ENCODE results near the gene UNC5C. TPM values are rescaled to one million over a fixed set of nuclear protein-coding genes. Genes with fewer than 3 reads are reported as not detected.

Gene UNC5C
- total and polyA plus RNA-seq, 2 of the 8 experiments (the other 6 are each of a cell fraction or from before 2014, with no cell fraction given) = 0.30 to 1.3 TPM

- Histone ChIP-seq H2BK12ac (ENCODE audit: low read depth, low read length) (no peak overlapping the region), H4K5ac (ENCODE audit: insufficient read length, low read depth, low read length) (no peak overlapping the region), H4K91ac (replicated peaks; ENCODE audit: insufficient read length, low read length) (no peak overlapping the region), H3K56ac (replicated peaks; ENCODE audit: insufficient read length, low read depth, low read length) (no peak overlapping the region), H2AFZ (ENCODE audit: low read length) (no peak overlapping the region), H4K8ac (ENCODE audit: extremely low read depth, insufficient read depth, low read length) (no peak overlapping the region), H2BK20ac (ENCODE audit: low read length) (no peak overlapping the region), H2AK5ac (ENCODE audit: low read depth, low read length) (no peak overlapping the region), H3K4ac (replicated peaks; ENCODE audit: insufficient read length, low read depth, low read length) (no peak overlapping the region), H3K36me3 (ENCODE audit: control insufficient read depth in 2 of 4, insufficient read depth in 4 of 4, low read length in 3 of 4) (no peaks in the 10 kb centered on the region), H3K4me3 (ENCODE audit: extremely low read depth in 1 of 4, insufficient read depth in 2 of 4, low read depth in 3 of 4, low read length in 4 of 4) (no peak overlapping the region), H3K23ac (ENCODE audit: insufficient read length) (no peak overlapping the region), H2BK15ac (ENCODE audit: low read length) (no peak overlapping the region), H3K14ac (ENCODE audit: insufficient read length) (no peak overlapping the region), H2BK5ac (ENCODE audit: low read depth, low read length) (no peak overlapping the region), H3K9ac (replicated peaks in 1 of 4; ENCODE audit: extremely low read depth in 1 of 4, low read depth in 3 of 4, low read length in 3 of 4) (no peak overlapping the region), H4K20me1 (replicated peaks in 1 of 2; ENCODE audit: control insufficient read depth in 1 of 2, insufficient read depth in 2 of 2, low read length in 2 of 2) (no peaks in the 10 kb centered on the region), H3K23me2 (ENCODE audit: low read depth, low read length) (no peaks in the 10 kb centered on the region), H3K4me1 (replicated peaks in 1 of 4; ENCODE audit: control insufficient read depth in 3 of 4, insufficient read depth in 4 of 4, low read length in 3 of 4) (peaks cover 0 to 3% (median 1%) of the 10 kb centered on the region in 4 experiments; a peak in 4 of 7 replicates), H3K27me3 (replicated peaks in 1 of 4; ENCODE audit: control insufficient read depth in 3 of 4, extremely low read depth in 1 of 4, insufficient read depth in 3 of 4, low read length in 3 of 4) (no peaks in the 10 kb centered on the region), H3K79me2 (ENCODE audit: control insufficient read depth in 1 of 2, insufficient read depth in 2 of 2, low read length in 2 of 2) (no peaks in the 10 kb centered on the region), H2BK120ac (replicated peaks; ENCODE audit: low read depth, low read length) (no peak overlapping the region), H3K4me2 (ENCODE audit: insufficient read depth in 1 of 2, low read depth in 2 of 2, low read length in 2 of 2) (no peak overlapping the region), H3K18ac (ENCODE audit: extremely low read depth, low read length) (no peak overlapping the region), H3K9me3 (ENCODE audit: insufficient read depth in 2 of 2, low read depth in 1 of 2, low read length in 1 of 2) (no peaks in the 10 kb centered on the region), H3K79me1 (ENCODE audit: low read depth, low read length) (no peaks in the 10 kb centered on the region), H3K27ac (ENCODE audit: low read depth, low read length) (no peak overlapping the region)
- ChIA-PET POLR2A (ENCODE audit: partially characterized antibody) (no interaction called here), CTCF (ENCODE audit: partially characterized antibody) (interaction anchor here (0.6 to 1.6 kb wide), 11 partner anchors 8 to 1365 kb away, joined by 3 to 9 read pairs (median 3); no protein-coding TSS in a partner anchor)
- no peak for TF ChIP-seq POU5F1 (IDR thresholded peaks at IDR 0.05; ENCODE audit: low read depth, low read length)
- TF ChIP-seq JUN (IDR thresholded peaks at IDR 0.05; ENCODE audit: low read depth, low read length) = no peak
- TF ChIP-seq GTF2F1 (IDR thresholded peaks at IDR 0.05; ENCODE audit: borderline replicate concordance, low read depth, low read length) = no peak
- TF ChIP-seq NRF1 (IDR thresholded peaks at IDR 0.05; ENCODE audit: low read depth, low read length) = no peak
- TF ChIP-seq KDM5A (IDR thresholded peaks at IDR 0.05; ENCODE audit: low read length) = no peak
- TF ChIP-seq, protein P1, sequence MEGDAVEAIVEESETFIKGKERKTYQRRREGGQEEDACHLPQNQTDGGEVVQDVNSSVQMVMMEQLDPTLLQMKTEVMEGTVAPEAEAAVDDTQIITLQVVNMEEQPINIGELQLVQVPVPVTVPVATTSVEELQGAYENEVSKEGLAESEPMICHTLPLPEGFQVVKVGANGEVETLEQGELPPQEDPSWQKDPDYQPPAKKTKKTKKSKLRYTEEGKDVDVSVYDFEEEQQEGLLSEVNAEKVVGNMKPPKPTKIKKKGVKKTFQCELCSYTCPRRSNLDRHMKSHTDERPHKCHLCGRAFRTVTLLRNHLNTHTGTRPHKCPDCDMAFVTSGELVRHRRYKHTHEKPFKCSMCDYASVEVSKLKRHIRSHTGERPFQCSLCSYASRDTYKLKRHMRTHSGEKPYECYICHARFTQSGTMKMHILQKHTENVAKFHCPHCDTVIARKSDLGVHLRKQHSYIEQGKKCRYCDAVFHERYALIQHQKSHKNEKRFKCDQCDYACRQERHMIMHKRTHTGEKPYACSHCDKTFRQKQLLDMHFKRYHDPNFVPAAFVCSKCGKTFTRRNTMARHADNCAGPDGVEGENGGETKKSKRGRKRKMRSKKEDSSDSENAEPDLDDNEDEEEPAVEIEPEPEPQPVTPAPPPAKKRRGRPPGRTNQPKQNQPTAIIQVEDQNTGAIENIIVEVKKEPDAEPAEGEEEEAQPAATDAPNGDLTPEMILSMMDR (IDR thresholded peaks at IDR 0.05; ENCODE audit: control extremely low read depth in 1 of 3, insufficient read depth in 1 of 3, low read depth in 1 of 3, low read length in 3 of 3) = no peak
- no peak for TF ChIP-seq TBP (IDR thresholded peaks at IDR 0.05; ENCODE audit: low read depth, low read length)
- no peak for TF ChIP-seq CBX8 (IDR thresholded peaks at IDR 0.05; ENCODE audit: borderline replicate concordance, low read depth, low read length)
- TF ChIP-seq SIRT6 (IDR thresholded peaks at IDR 0.05; ENCODE audit: low read length) = no peak
- no peak for TF ChIP-seq RNF2 (IDR thresholded peaks at IDR 0.05; ENCODE audit: borderline replicate concordance, low read depth, low read length, missing control alignments, poor library complexity, severe bottlenecking)
- no peak for DNase-seq (ENCODE audit: low read depth in 1 of 2, low spot score in 2 of 2)
- FAIRE-seq = no peak
- WGBS, 2 experiments (ENCODE audit: extremely low coverage in 1 of 2, insufficient coverage in 1 of 2, insufficient read length in 1 of 2, insufficient replicate concordance in 2 of 2, low coverage in 1 of 2, low lambda C conversion rate in 2 of 2, missing lambda C conversion rate in 1 of 2) = 46% methylated on average over 3 of the region's 3 CpGs; no CpG with 5 or more reads in 1 of the 2 experiments
These were observed 392.4 kb downstream of the UNC5C start for GRCh38 chr4:95156452-95156765.
